H1 (cell line): Measurements from ENCODE around the gene PPP4R4. TPM values are rescaled to one million over a fixed set of nuclear protein-coding genes. Genes with fewer than 3 reads are reported as not detected.

ENCODE experiments used
- CTCF ChIA-PET: fragments of 300-600 bp; sonication (Branson Sonifier 250); formaldehyde crosslinking; loops from one replicate; lab custom pipeline; 2021; ENCODE audit not compliant: partially characterized antibody; lab: Charles Lee
- POLR2A ChIA-PET: fragments of 300-600 bp; sonication (Branson Sonifier 250); formaldehyde crosslinking; loops from one replicate; lab custom pipeline; 2021; ENCODE audit warnings: inconsistent platforms; ENCODE audit not compliant: partially characterized antibody; lab: Charles Lee
- DNase-seq, 2 experiments: peaks; one replicate each; pipeline versions ENCODE4 v3.0.0 to v3.0.0-alpha.2; 2010 to 2022; ENCODE audit warnings: low spot score in 2 of 2, low read depth in 1 of 2, mixed read lengths in 1 of 2
- FAIRE-seq: peaks from 2 replicates; lab custom pipeline; 2011; peaks lifted over from hg19 to GRCh38; lab: Jason Lieb, UNC
- H2AFZ ChIP-seq: 2 replicates; pipeline ENCODE4 v1.8.1; 2012; ENCODE audit warnings: low read length, inconsistent platforms
- H2AK5ac ChIP-seq: 2 replicates; pipeline ENCODE4 v1.6.1; 2013; ENCODE audit warnings: low read depth, low read length
- H2BK120ac ChIP-seq: replicated peaks from 2 replicates; pipeline ENCODE3; 2013; ENCODE audit warnings: low read depth, low read length, inconsistent platforms
- H2BK12ac ChIP-seq: 2 replicates; pipeline ENCODE4 v1.6.1; 2013; ENCODE audit warnings: low read depth, low read length
- H2BK15ac ChIP-seq: 2 replicates; pipeline ENCODE4 v1.6.1; 2013; ENCODE audit warnings: low read length
- H2BK20ac ChIP-seq: 2 replicates; pipeline ENCODE4 v1.6.1; 2013; ENCODE audit warnings: low read length
- H2BK5ac ChIP-seq: 2 replicates; pipeline ENCODE4 v1.6.1; 2013; ENCODE audit warnings: low read depth, low read length
- H3K14ac ChIP-seq: 2 replicates; pipeline ENCODE4 v1.6.1; 2013; ENCODE audit warnings: inconsistent platforms; ENCODE audit not compliant: insufficient read length
- H3K18ac ChIP-seq: 2 replicates; pipeline ENCODE4 v1.6.1; 2013; ENCODE audit warnings: low read length; ENCODE audit errors: extremely low read depth
- H3K23ac ChIP-seq: 2 replicates; pipeline ENCODE4 v1.6.1; 2013; ENCODE audit warnings: inconsistent platforms; ENCODE audit not compliant: insufficient read length
- H3K23me2 ChIP-seq: 2 replicates; pipeline ENCODE4 v1.6.1; 2013; ENCODE audit warnings: low read depth, low read length
- H3K27ac ChIP-seq: 2 replicates; pipeline ENCODE4 v1.6.1; 2011; ENCODE audit warnings: low read depth, low read length, inconsistent platforms
- H3K27me3 ChIP-seq, 4 experiments: replicated peaks in 1 of 4; 1 replicate in 1 of 4; 2 replicates in 3 of 4; pipeline versions ENCODE4 v1.6.1 to v1.8.1; 2011 to 2013; ENCODE audit warnings: low read length in 3 of 4, mild to moderate bottlenecking in 3 of 4, inconsistent platforms in 2 of 4, mixed read lengths in 2 of 4, moderate library complexity in 1 of 4; ENCODE audit not compliant: control insufficient read depth in 3 of 4, insufficient read depth in 3 of 4; ENCODE audit errors: extremely low read depth in 1 of 4
- H3K36me3 ChIP-seq, 4 experiments: 2 replicates each; pipeline versions ENCODE4 v1.6.1 to v1.8.1; 2011 to 2013; ENCODE audit warnings: mild to moderate bottlenecking in 4 of 4, low read length in 3 of 4, moderate library complexity in 2 of 4, control low read depth in 1 of 4, inconsistent platforms in 1 of 4; ENCODE audit not compliant: insufficient read depth in 4 of 4, control insufficient read depth in 2 of 4
- H3K4ac ChIP-seq: replicated peaks from 2 replicates; pipeline ENCODE3; 2013; ENCODE audit warnings: low read length, low read depth, mixed read lengths, inconsistent platforms; ENCODE audit not compliant: insufficient read length
- H3K4me1 ChIP-seq, 4 experiments: replicated peaks in 1 of 4; 1 replicate in 1 of 4; 2 replicates in 3 of 4; pipeline versions ENCODE4 v1.6.1 to v1.8.1; 2011 to 2013; ENCODE audit warnings: low read length in 3 of 4, inconsistent platforms in 2 of 4, mixed read lengths in 1 of 4; ENCODE audit not compliant: insufficient read depth in 4 of 4, control insufficient read depth in 3 of 4
- H3K4me2 ChIP-seq, 2 experiments: 2 replicates each; pipeline versions ENCODE4 v1.6.1 to v1.8.1; 2011 to 2013; ENCODE audit warnings: low read depth in 2 of 2, low read length in 2 of 2, control low read depth in 1 of 2, inconsistent platforms in 1 of 2, mild to moderate bottlenecking in 1 of 2; ENCODE audit not compliant: insufficient read depth in 1 of 2
- H3K4me3 ChIP-seq, 4 experiments: fragments of 200-600, 300-600 bp in 1 of 4; sonication (generic), shearing (Covaris generic), sonication (Bioruptor Twin) in 1 of 4; 2 replicates each; pipeline versions ENCODE4 v1.5.1 to v1.8.1; 2011 to 2016; ENCODE audit warnings: low read length in 4 of 4, low read depth in 3 of 4, control low read depth in 2 of 4, inconsistent platforms in 2 of 4, mild to moderate bottlenecking in 2 of 4, mixed read lengths in 1 of 4, moderate library complexity in 1 of 4; ENCODE audit not compliant: insufficient read depth in 2 of 4; ENCODE audit errors: extremely low read depth in 1 of 4
- H3K56ac ChIP-seq: replicated peaks from 2 replicates; pipeline ENCODE3; 2013; ENCODE audit warnings: low read depth, mild to moderate bottlenecking, mixed read lengths, low read length, inconsistent platforms; ENCODE audit not compliant: insufficient read length
- H3K79me1 ChIP-seq: 2 replicates; pipeline ENCODE4 v1.6.1; 2013; ENCODE audit warnings: low read depth, low read length, control low read depth
- H3K79me2 ChIP-seq, 2 experiments: 2 replicates each; pipeline versions ENCODE4 v1.6.1 to v1.8.1; 2012 to 2013; ENCODE audit warnings: low read length in 2 of 2, mild to moderate bottlenecking in 2 of 2, inconsistent platforms in 1 of 2; ENCODE audit not compliant: insufficient read depth in 2 of 2, control insufficient read depth in 1 of 2
- H3K9ac ChIP-seq, 4 experiments: replicated peaks in 1 of 4; 1 replicate in 1 of 4; 2 replicates in 3 of 4; pipeline versions ENCODE4 v1.6.1 to v1.8.1; 2011 to 2013; ENCODE audit warnings: low read depth in 3 of 4, low read length in 3 of 4, control low read depth in 2 of 4, mild to moderate bottlenecking in 2 of 4, moderate library complexity in 2 of 4, inconsistent platforms in 1 of 4; ENCODE audit errors: extremely low read depth in 1 of 4
- H3K9me3 ChIP-seq, 2 experiments: 2 replicates each; pipeline versions ENCODE4 v1.6.1 to v1.8.1; 2012 to 2013; ENCODE audit warnings: mild to moderate bottlenecking in 2 of 2, moderate library complexity in 2 of 2, control low read depth in 1 of 2, inconsistent platforms in 1 of 2, low read depth in 1 of 2, low read length in 1 of 2, mixed read lengths in 1 of 2; ENCODE audit not compliant: insufficient read depth in 2 of 2
- H4K20me1 ChIP-seq, 2 experiments: replicated peaks in 1 of 2; 2 replicates each; pipeline versions ENCODE3 to v1.8.1; 2011 to 2013; ENCODE audit warnings: inconsistent platforms in 2 of 2, low read length in 2 of 2, mild to moderate bottlenecking in 1 of 2; ENCODE audit not compliant: insufficient read depth in 2 of 2, control insufficient read depth in 1 of 2
- H4K5ac ChIP-seq: 2 replicates; pipeline ENCODE4 v1.6.1; 2013; ENCODE audit warnings: low read length, low read depth, mixed read lengths, inconsistent platforms; ENCODE audit not compliant: insufficient read length
- H4K8ac ChIP-seq: 2 replicates; pipeline ENCODE4 v1.8.0; 2013; ENCODE audit warnings: mild to moderate bottlenecking, moderate library complexity, low read length, inconsistent platforms; ENCODE audit not compliant: insufficient read depth; ENCODE audit errors: extremely low read depth
- H4K91ac ChIP-seq: replicated peaks from 2 replicates; pipeline ENCODE3; 2013; ENCODE audit warnings: low read length, mixed read lengths, inconsistent platforms; ENCODE audit not compliant: insufficient read length
- CBX5 ChIP-seq: fragments of 300-800, 300-1000 bp; sonication (generic); IDR thresholded peaks from 2 replicates; pipeline ENCODE4 v1.7.1; 2016; ENCODE audit warnings: antibody characterized with exemption, low read length, low read depth
- CEBPB ChIP-seq: IDR thresholded peaks from 2 replicates; pipeline ENCODE4 v1.6.1; 2012; ENCODE audit warnings: low read depth, low read length
- CREB1 ChIP-seq: IDR thresholded peaks from 2 replicates; pipeline ENCODE4 v1.6.1; 2012; ENCODE audit warnings: inconsistent platforms
- HDAC6 ChIP-seq: IDR thresholded peaks from one replicate; pipeline ENCODE4 v1.7.1; 2012; ENCODE audit warnings: low read depth, mild to moderate bottlenecking, inconsistent platforms, low read length, moderate library complexity
- KDM1A ChIP-seq: fragments of 200-600, 300-600 bp; sonication (generic); IDR thresholded peaks from 2 replicates; pipeline ENCODE4 v1.7.1; 2016; ENCODE audit warnings: mild to moderate bottlenecking, low read length, borderline replicate concordance
- PHF8 ChIP-seq: fragments of 200-600 bp; sonication (generic); conservative IDR thresholded peaks from 2 replicates; pipeline ENCODE4 v1.7.1; 2012; ENCODE audit warnings: low read depth, mild to moderate bottlenecking, inconsistent platforms, low read length, moderate library complexity
- POLR2A ChIP-seq, 2 experiments: IDR thresholded peaks; 1 replicate in 1 of 2; 2 replicates in 1 of 2; pipeline ENCODE4 v1.6.1; 2011; ENCODE audit warnings: low read depth in 2 of 2, low read length in 2 of 2, mild to moderate bottlenecking in 2 of 2; ENCODE audit errors: control extremely low read depth in 1 of 2
- POU5F1 ChIP-seq: IDR thresholded peaks from 2 replicates; pipeline ENCODE4 v1.6.1; 2011; ENCODE audit warnings: low read depth, mild to moderate bottlenecking, low read length, moderate library complexity
- SP2 ChIP-seq: IDR thresholded peaks from 2 replicates; pipeline ENCODE4 v1.6.1; 2012; ENCODE audit warnings: mild to moderate bottlenecking, low read length, inconsistent platforms
- SUZ12 ChIP-seq: fragments of 200-600 bp; sonication (generic); IDR thresholded peaks from 2 replicates; pipeline ENCODE4 v1.6.1; 2012; ENCODE audit warnings: mild to moderate bottlenecking, inconsistent platforms, low read length, moderate library complexity, mixed read lengths
- WGBS, 2 experiments: shearing (Covaris generic) in 1 of 2; methylation state at CpG; one replicate each; pipeline versions ENCODE4 v1.1.6 to v1.1.7; 2013 to 2015; ENCODE audit warnings: low lambda C conversion rate in 2 of 2, mixed read lengths in 2 of 2, inconsistent platforms in 1 of 2, low coverage in 1 of 2, missing lambda C conversion rate in 1 of 2; ENCODE audit not compliant: insufficient replicate concordance in 2 of 2, insufficient coverage in 1 of 2, insufficient read length in 1 of 2; ENCODE audit errors: extremely low coverage in 1 of 2, missing lambda C conversion rate in 1 of 2; 5-methylcytosine and 5-hydroxymethylcytosine counted together
- polyA plus RNA-seq, 7 experiments: library from polyadenylated mRNA; depleted of rRNA in 3 of 7; stranded (reverse) in 5 of 7; unstranded in 2 of 7; fragments of >200 nt in 5 of 7; fragments of 200-250 nt in 2 of 7; gene quantifications; 1 replicate in 5 of 7; 2 replicates in 1 of 7; 4 replicates in 1 of 7; pipeline versions ENCODE4 v1.2.1 to v1.2.3, GENCODE V29; 2011 to 2013; ENCODE audit warnings: missing spikeins in 2 of 7, mixed read lengths in 2 of 7
- total RNA-seq: library from RNA; stranded (reverse); fragmentation: NEBNext Ultra II Directional; extraction: Animal tissue kit (Norgen Biotek cat#: 25700); gene quantifications from 2 replicates; pipeline ENCODE4 v1.2.1, GENCODE V29; 2021
- TF ChIP-seq, protein P1 (sequence below): IDR thresholded peaks from 2 replicates; pipeline ENCODE4 v1.6.1; 2011; ENCODE audit warnings: low read length, improper control_type of control experiment
- TF ChIP-seq, protein P2 (sequence below): IDR thresholded peaks from 2 replicates; pipeline ENCODE4 v1.6.1; 2011; ENCODE audit warnings: low read depth, mild to moderate bottlenecking, low read length; ENCODE audit not compliant: insufficient read depth

PPP4R4 gene
- total and polyA plus RNA-seq, 2 of the 8 experiments (the other 6 are each of a cell fraction or from before 2014, with no cell fraction given), result 3.3 to 9.6 TPM

DNA sequence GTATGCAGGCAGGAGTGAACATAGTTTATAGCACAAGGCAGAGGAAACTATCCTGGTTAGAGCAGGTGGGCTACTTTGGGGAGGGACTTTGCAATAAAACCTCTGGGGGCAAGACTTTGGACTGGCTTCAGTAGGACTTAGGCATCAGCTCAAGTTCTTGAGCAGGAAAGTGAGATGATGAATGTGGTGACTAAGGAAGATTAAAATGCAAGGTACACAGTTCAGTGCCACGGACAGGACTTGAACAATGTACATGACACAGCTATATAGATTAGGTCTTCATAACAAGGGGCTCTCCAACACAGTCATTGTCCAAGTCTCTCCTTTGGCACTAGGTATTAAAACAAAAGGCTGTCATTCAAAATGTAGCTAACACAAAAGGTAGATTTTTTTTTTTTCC lies 21.4 kb upstream of the PPP4R4 start:
- Histone ChIP-seq H2AK5ac (no peak overlapping the region), H2AFZ (no peak overlapping the region), H3K27ac (no peak overlapping the region), H3K4me2 (no peak overlapping the region), H3K27me3 (no peaks in the 10 kb centered on the region), H4K91ac (no peak overlapping the region), H3K4me3 (no peak overlapping the region), H3K23me2 (no peaks in the 10 kb centered on the region), H4K20me1 (no peaks in the 10 kb centered on the region), H2BK12ac (no peak overlapping the region), H3K9ac (no peak overlapping the region), H3K79me2 (no peaks in the 10 kb centered on the region), H3K18ac (no peak overlapping the region), H3K23ac (no peak overlapping the region), H3K14ac (no peak overlapping the region), H3K4me1 (no peaks in the 10 kb centered on the region), H4K8ac (no peak overlapping the region), H2BK120ac (no peak overlapping the region), H2BK15ac (no peak overlapping the region), H2BK5ac (no peak overlapping the region), H3K56ac (no peak overlapping the region), H2BK20ac (no peak overlapping the region), H3K79me1 (no peaks in the 10 kb centered on the region), H4K5ac (no peak overlapping the region), H3K4ac (no peak overlapping the region), H3K36me3 (no peaks in the 10 kb centered on the region), H3K9me3 (peaks cover 7 to 12% of the 10 kb centered on the region in 2 experiments; a peak in 3 of 4 replicates)
- DNase-seq (no peak), FAIRE-seq (no peak)
- 87% methylated on average over 1 of the region's 1 CpG; no CpG with 5 or more reads in 1 of the 2 experiments for WGBS, 2 experiments
- no peak for TF ChIP-seq SP2
- no peak for TF ChIP-seq PHF8
- TF ChIP-seq CBX5, result no peak
- no peak for TF ChIP-seq HDAC6
- TF ChIP-seq CEBPB, result no peak
- no peak for TF ChIP-seq CREB1
- TF ChIP-seq POU5F1, result no peak
- TF ChIP-seq, protein P1, sequence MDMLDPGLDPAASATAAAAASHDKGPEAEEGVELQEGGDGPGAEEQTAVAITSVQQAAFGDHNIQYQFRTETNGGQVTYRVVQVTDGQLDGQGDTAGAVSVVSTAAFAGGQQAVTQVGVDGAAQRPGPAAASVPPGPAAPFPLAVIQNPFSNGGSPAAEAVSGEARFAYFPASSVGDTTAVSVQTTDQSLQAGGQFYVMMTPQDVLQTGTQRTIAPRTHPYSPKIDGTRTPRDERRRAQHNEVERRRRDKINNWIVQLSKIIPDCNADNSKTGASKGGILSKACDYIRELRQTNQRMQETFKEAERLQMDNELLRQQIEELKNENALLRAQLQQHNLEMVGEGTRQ, result no peak
- TF ChIP-seq, protein P2, sequence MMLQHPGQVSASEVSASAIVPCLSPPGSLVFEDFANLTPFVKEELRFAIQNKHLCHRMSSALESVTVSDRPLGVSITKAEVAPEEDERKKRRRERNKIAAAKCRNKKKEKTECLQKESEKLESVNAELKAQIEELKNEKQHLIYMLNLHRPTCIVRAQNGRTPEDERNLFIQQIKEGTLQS, result no peak
- TF ChIP-seq POLR2A (IDR thresholded peaks at IDR 0.05; ENCODE audit: control extremely low read depth in 1 of 2, low read depth in 2 of 2, low read length in 2 of 2), result no peak
- TF ChIP-seq KDM1A, result no peak
- TF ChIP-seq SUZ12, result no peak
- ChIA-PET CTCF (interaction anchor here (1.0 to 3.1 kb wide), 5 partner anchors 10 to 21 kb away, joined by 3 to 20 read pairs (median 4); no protein-coding TSS in a partner anchor), POLR2A (no interaction called here)
